ENCODE results near the gene RPL22.

DNA sequence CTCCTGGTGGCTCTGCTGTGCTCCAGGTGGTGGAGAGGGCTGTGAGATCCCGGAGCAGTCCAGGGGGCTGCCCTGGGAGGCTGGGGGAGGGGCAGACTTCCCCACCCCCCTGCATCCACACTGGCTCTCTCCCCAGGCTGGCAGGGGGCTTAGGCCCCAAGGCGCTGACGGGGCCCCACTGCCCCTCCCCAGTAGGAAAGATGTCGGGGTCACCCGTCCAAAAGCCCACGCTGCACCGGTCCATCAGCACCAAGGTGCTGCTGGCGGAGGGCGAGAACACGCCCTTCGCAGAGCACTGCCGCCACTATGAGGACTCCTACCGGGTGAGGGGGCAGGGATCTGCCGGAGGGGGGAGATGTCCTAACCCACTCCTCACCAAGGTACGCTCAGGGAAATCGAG lies 12.3 kb upstream of the RPL22 start:
- TF ChIP-seq EZH2 (IDR thresholded peaks at IDR 0.05; ENCODE audit: borderline replicate concordance, low read depth, low read length, severe bottlenecking), result no peak
- TF ChIP-seq, protein P1, sequence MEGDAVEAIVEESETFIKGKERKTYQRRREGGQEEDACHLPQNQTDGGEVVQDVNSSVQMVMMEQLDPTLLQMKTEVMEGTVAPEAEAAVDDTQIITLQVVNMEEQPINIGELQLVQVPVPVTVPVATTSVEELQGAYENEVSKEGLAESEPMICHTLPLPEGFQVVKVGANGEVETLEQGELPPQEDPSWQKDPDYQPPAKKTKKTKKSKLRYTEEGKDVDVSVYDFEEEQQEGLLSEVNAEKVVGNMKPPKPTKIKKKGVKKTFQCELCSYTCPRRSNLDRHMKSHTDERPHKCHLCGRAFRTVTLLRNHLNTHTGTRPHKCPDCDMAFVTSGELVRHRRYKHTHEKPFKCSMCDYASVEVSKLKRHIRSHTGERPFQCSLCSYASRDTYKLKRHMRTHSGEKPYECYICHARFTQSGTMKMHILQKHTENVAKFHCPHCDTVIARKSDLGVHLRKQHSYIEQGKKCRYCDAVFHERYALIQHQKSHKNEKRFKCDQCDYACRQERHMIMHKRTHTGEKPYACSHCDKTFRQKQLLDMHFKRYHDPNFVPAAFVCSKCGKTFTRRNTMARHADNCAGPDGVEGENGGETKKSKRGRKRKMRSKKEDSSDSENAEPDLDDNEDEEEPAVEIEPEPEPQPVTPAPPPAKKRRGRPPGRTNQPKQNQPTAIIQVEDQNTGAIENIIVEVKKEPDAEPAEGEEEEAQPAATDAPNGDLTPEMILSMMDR (IDR thresholded peaks at IDR 0.05; ENCODE audit: borderline replicate concordance, extremely low read depth, low read length, poor library complexity, severe bottlenecking), result no peak

Measured in DND-41 (cell line).